KMS-11 (cell line): ENCODE results near the gene MCM5.

Experiments
- H2AFZ ChIP-seq: fragments of 200-600 bp; sonication (generic); 2 replicates; pipeline ENCODE4 v1.6.1; 2016; ENCODE audit warnings: antibody characterized with exemption, mixed run types, low read depth
- H3K27ac ChIP-seq: fragments of 200-600 bp; sonication (generic); 2 replicates; pipeline ENCODE4 v1.6.1; 2016; ENCODE audit warnings: mild to moderate bottlenecking, mixed run types
- H3K27me3 ChIP-seq: fragments of 200-600 bp; sonication (generic); 2 replicates; pipeline ENCODE4 v1.6.1; 2017; ENCODE audit warnings: mild to moderate bottlenecking, low read depth, mixed run types, moderate library complexity; ENCODE audit not compliant: insufficient read depth
- H3K36me3 ChIP-seq: fragments of 200-600 bp; sonication (generic); 2 replicates; pipeline ENCODE4 v1.6.1; 2017; ENCODE audit warnings: mild to moderate bottlenecking, mixed run types; ENCODE audit not compliant: insufficient read depth
- H3K4me1 ChIP-seq: fragments of 200-600 bp; sonication (generic); 2 replicates; pipeline ENCODE4 v1.6.1; 2016; ENCODE audit warnings: mild to moderate bottlenecking, low read depth, mixed run types; ENCODE audit not compliant: poor library complexity, severe bottlenecking
- H3K4me2 ChIP-seq: fragments of 200-600 bp; sonication (generic); 2 replicates; pipeline ENCODE4 v1.7.0; 2016; ENCODE audit warnings: mild to moderate bottlenecking, mixed run types
- H3K4me3 ChIP-seq: fragments of 200-600 bp; sonication (generic); IDR thresholded peaks from 2 replicates; pipeline ENCODE4 v1.6.1; 2017; ENCODE audit warnings: low read depth, low read length, mixed read lengths; ENCODE audit not compliant: insufficient read depth
- H3K79me2 ChIP-seq: fragments of 200-600 bp; sonication (generic); 2 replicates; pipeline ENCODE4 v1.6.1; 2016; ENCODE audit warnings: low read depth, mixed run types; ENCODE audit not compliant: insufficient read depth
- H3K9ac ChIP-seq: fragments of 200-600 bp; sonication (generic); 2 replicates; pipeline ENCODE4 v1.6.1; 2016; ENCODE audit warnings: mild to moderate bottlenecking, mixed run types
- H4K20me1 ChIP-seq: fragments of 200-600 bp; sonication (generic); 2 replicates; pipeline ENCODE4 v1.6.1; 2016; ENCODE audit warnings: mild to moderate bottlenecking, mixed run types; ENCODE audit not compliant: insufficient read depth
- CTCF ChIP-seq: fragments of 200-600 bp; sonication (generic); conservative IDR thresholded peaks from 2 replicates; pipeline ENCODE4 v1.6.1; 2017; ENCODE audit warnings: low read depth, mild to moderate bottlenecking, antibody characterized with exemption, low read length, moderate library complexity, mixed read lengths

MCM5 gene

GRCh38 chr22:35353318-35353717 is 46.6 kb upstream of the MCM5 start:
- no peaks in the 10 kb centered on the region for H3K79me2 ChIP-seq
- H3K4me2 ChIP-seq: no peak overlapping the region
- H2AFZ ChIP-seq: no peak overlapping the region
- no peaks in the 10 kb centered on the region for H3K36me3 ChIP-seq
- no peak for TF ChIP-seq CTCF
- no peaks in the 10 kb centered on the region for H4K20me1 ChIP-seq
- H3K9ac ChIP-seq: no peak overlapping the region
- no peaks in the 10 kb centered on the region for H3K27me3 ChIP-seq
- H3K27ac ChIP-seq: no peak overlapping the region
- peaks cover 15% of the 10 kb centered on the region for H3K4me1 ChIP-seq
- no peak overlapping the region for H3K4me3 ChIP-seq

- Histone ChIP-seq H3K4me3 (no peak overlapping the region), H3K9ac (no peak overlapping the region), H2AFZ (no peak overlapping the region), H3K79me2 (no peaks in the 10 kb centered on the region), H3K27me3 (no peaks in the 10 kb centered on the region), H3K36me3 (no peaks in the 10 kb centered on the region), H3K4me1 (peaks cover 13% of the 10 kb centered on the region), H4K20me1 (no peaks in the 10 kb centered on the region), H3K27ac (no peak overlapping the region), H3K4me2 (no peak overlapping the region)
- TF ChIP-seq CTCF: no peak
Measured at GRCh38 chr22:35354068-35354467, 45.9 kb upstream of the MCM5 start.

GRCh38 chr22:35357883-35358621 is 41.9 kb upstream of the MCM5 start:
- Histone ChIP-seq H3K9ac (no peak overlapping the region), H4K20me1 (no peaks in the 10 kb centered on the region), H2AFZ (no peak overlapping the region), H3K4me3 (no peak overlapping the region), H3K27ac (no peak overlapping the region), H3K4me1 (no peaks in the 10 kb centered on the region), H3K27me3 (no peaks in the 10 kb centered on the region), H3K36me3 (no peaks in the 10 kb centered on the region), H3K79me2 (no peaks in the 10 kb centered on the region), H3K4me2 (no peak overlapping the region)
- no peak for TF ChIP-seq CTCF

- TF ChIP-seq CTCF: no peak
- Histone ChIP-seq H3K4me3 (no peak overlapping the region), H3K27me3 (no peaks in the 10 kb centered on the region), H3K4me1 (no peaks in the 10 kb centered on the region), H3K36me3 (no peaks in the 10 kb centered on the region), H3K27ac (no peak overlapping the region), H4K20me1 (no peaks in the 10 kb centered on the region), H3K79me2 (no peaks in the 10 kb centered on the region), H3K4me2 (no peak overlapping the region), H3K9ac (no peak overlapping the region), H2AFZ (no peak overlapping the region)
Measured at GRCh38 chr22:35359380-35360065, 40.4 kb upstream of the MCM5 start.
